B cell (primary cell): Measurements from ENCODE around the gene SYNC. TPM values are rescaled to one million over a fixed set of nuclear protein-coding genes. Genes with fewer than 3 reads are reported as not detected.

ENCODE experiments used
- ATAC-seq: fragments of 200-7000 bp; cut with Tn5 transposase; one replicate; pipeline ENCODE4 v1.10.0; 2021; ENCODE audit warnings: low read depth, mild to moderate bottlenecking, moderate number of reproducible peaks, moderate library complexity
- CTCF ChIA-PET: fragments of 350-600 bp; sonication (Branson Sonifier 250); formaldehyde crosslinking; loops from one replicate; lab custom pipeline; 2021; ENCODE audit warnings: antibody characterized with exemption, inconsistent platforms; lab: Charles Lee
- POLR2A ChIA-PET: fragments of 350-600 bp; sonication (Branson Sonifier 250); formaldehyde crosslinking; loops from one replicate; lab custom pipeline; 2021; ENCODE audit warnings: antibody characterized with exemption; lab: Charles Lee
- DNase-seq: peaks from one replicate; pipeline ENCODE4 v3.0.0; 2013
- H2AFZ ChIP-seq: 2 replicates; pipeline ENCODE4 v1.6.1; 2012; ENCODE audit warnings: mild to moderate bottlenecking, low read depth, low read length; ENCODE audit not compliant: insufficient read depth, poor library complexity, severe bottlenecking
- H3K27ac ChIP-seq, 2 donors: 1 replicate in 1 of 2; 2 replicates in 1 of 2; pipeline ENCODE4 v1.5.1; 2012 to 2013; ENCODE audit warnings: low read length in 2 of 2, mild to moderate bottlenecking in 2 of 2, moderate library complexity in 1 of 2
- H3K27me3 ChIP-seq, 4 experiments: fragments of 200-600 bp in 1 of 4; sonication (generic) in 1 of 4; replicated peaks in 1 of 4; 1 replicate in 2 of 4; 2 replicates in 2 of 4; pipeline versions ENCODE4 v1.6.1 to v1.7.0; 2013 to 2016; ENCODE audit warnings: low read length in 3 of 4, mild to moderate bottlenecking in 2 of 4, mixed read lengths in 1 of 4, moderate library complexity in 1 of 4; ENCODE audit not compliant: insufficient read depth in 4 of 4, control insufficient read depth in 3 of 4; ENCODE audit errors: control extremely low read depth in 1 of 4
- H3K36me3 ChIP-seq, 2 experiments: replicated peaks in 1 of 2; 1 replicate in 1 of 2; 2 replicates in 1 of 2; pipeline versions ENCODE4 v1.6.1 to v1.7.1; 2013; ENCODE audit warnings: low read length in 1 of 2; ENCODE audit not compliant: insufficient read depth in 2 of 2, control insufficient read depth in 1 of 2; ENCODE audit errors: control extremely low read depth in 1 of 2, extremely low read depth in 1 of 2
- H3K4me1 ChIP-seq, 2 donors: fragments of 200-600 bp in 1 of 2; sonication (generic) in 1 of 2; 1 replicate in 1 of 2; 2 replicates in 1 of 2; pipeline versions ENCODE4 v1.5.1 to v1.6.1; 2013 to 2017; ENCODE audit warnings: low read length in 2 of 2; ENCODE audit not compliant: control insufficient read depth in 2 of 2, insufficient read depth in 2 of 2
- H3K4me2 ChIP-seq: replicated peaks from 2 replicates; pipeline ENCODE3; 2012; ENCODE audit warnings: mild to moderate bottlenecking, low read depth, low read length; ENCODE audit not compliant: poor library complexity, severe bottlenecking
- H3K4me3 ChIP-seq, 5 experiments: fragments of 200-600 bp in 1 of 5; sonication (generic) in 1 of 5; 1 replicate in 3 of 5; 2 replicates in 2 of 5; pipeline versions ENCODE4 v1.5.1 to v1.7.0; 2011 to 2016; ENCODE audit warnings: low read length in 4 of 5, mild to moderate bottlenecking in 4 of 5, low read depth in 2 of 5, control low read depth in 1 of 5, moderate library complexity in 1 of 5; ENCODE audit not compliant: insufficient read depth in 1 of 5; ENCODE audit errors: control extremely low read depth in 1 of 5, extremely low read depth in 1 of 5
- H3K79me2 ChIP-seq: fragments of 200-600 bp; sonication (generic); one replicate; pipeline ENCODE4 v1.6.0; 2016; ENCODE audit warnings: low read length; ENCODE audit not compliant: control insufficient read depth, insufficient read depth
- H3K9ac ChIP-seq: fragments of 200-600 bp; sonication (generic); 2 replicates; pipeline ENCODE4 v1.6.1; 2017; ENCODE audit warnings: mild to moderate bottlenecking, low read length, moderate library complexity
- H3K9me3 ChIP-seq, 3 donors: one replicate each; pipeline versions ENCODE4 v1.6.1 to v1.7.1; 2013; ENCODE audit warnings: low read length in 2 of 3; ENCODE audit not compliant: control insufficient read depth in 2 of 3, insufficient read depth in 1 of 3; ENCODE audit errors: control extremely low read depth in 1 of 3
- H4K20me1 ChIP-seq: 2 replicates; pipeline ENCODE4 v1.6.0; 2012; ENCODE audit warnings: mild to moderate bottlenecking, low read length; ENCODE audit not compliant: insufficient read depth, control insufficient read depth, poor library complexity, severe bottlenecking
- H3K27ac Mint-ChIP-seq: one replicate; pipeline ENCODE4 v1.8.0; 2021; ENCODE audit warnings: mixed read lengths
- H3K27me3 Mint-ChIP-seq: one replicate; pipeline ENCODE4 v1.8.0; 2021; ENCODE audit warnings: mixed read lengths
- H3K4me1 Mint-ChIP-seq: one replicate; pipeline ENCODE4 v1.8.0; 2021; ENCODE audit warnings: mixed read lengths
- H3K4me3 Mint-ChIP-seq: one replicate; pipeline ENCODE4 v1.8.0; 2021; ENCODE audit warnings: mixed read lengths
- H3K9me3 Mint-ChIP-seq: one replicate; pipeline ENCODE4 v1.8.0; 2022; ENCODE audit warnings: mixed read lengths; ENCODE audit not compliant: insufficient read depth
- EZH2 ChIP-seq: IDR thresholded peaks from 2 replicates; pipeline ENCODE4 v1.6.1; 2012; ENCODE audit warnings: borderline replicate concordance, low read depth, mild to moderate bottlenecking, moderate library complexity, low read length; ENCODE audit not compliant: insufficient read depth, poor library complexity, severe bottlenecking
- WGBS: methylation state at CpG from one replicate; pipeline ENCODE4 v1.1.5; 2013; ENCODE audit warnings: missing lambda C conversion rate; ENCODE audit not compliant: insufficient coverage; 5-methylcytosine and 5-hydroxymethylcytosine counted together
- intact Hi-C: fragments of 100-400 bp; cut with micrococcal nuclease; formaldehyde crosslinking; loops from one replicate; pipeline ENCODE4 v1.10.0; 2022
- polyA plus RNA-seq: library from polyadenylated mRNA; depleted of rRNA; stranded (reverse); fragments of >200 nt; gene quantifications from 2 replicates; pipeline ENCODE4 v1.2.3, GENCODE V29; 2012
- total RNA-seq, 2 donors: library from RNA; stranded (reverse); fragments of 120-200 nt in 1 of 2; gene quantifications; 1 replicate in 1 of 2; 2 replicates in 1 of 2; pipeline versions ENCODE4 v1.2.3 to v1.2.4, GENCODE V29; 2013 to 2022
- TF ChIP-seq, protein P1 (sequence below): fragments of 200-600 bp; IDR thresholded peaks from one replicate; pipeline ENCODE4 v1.8.0; 2022; ENCODE audit warnings: antibody characterized with exemption, mild to moderate bottlenecking

The SYNC gene
- total and polyA plus RNA-seq, 2 donors (not counting 1 experiment from before 2014, with no cell fraction given), result not detected

DNA sequence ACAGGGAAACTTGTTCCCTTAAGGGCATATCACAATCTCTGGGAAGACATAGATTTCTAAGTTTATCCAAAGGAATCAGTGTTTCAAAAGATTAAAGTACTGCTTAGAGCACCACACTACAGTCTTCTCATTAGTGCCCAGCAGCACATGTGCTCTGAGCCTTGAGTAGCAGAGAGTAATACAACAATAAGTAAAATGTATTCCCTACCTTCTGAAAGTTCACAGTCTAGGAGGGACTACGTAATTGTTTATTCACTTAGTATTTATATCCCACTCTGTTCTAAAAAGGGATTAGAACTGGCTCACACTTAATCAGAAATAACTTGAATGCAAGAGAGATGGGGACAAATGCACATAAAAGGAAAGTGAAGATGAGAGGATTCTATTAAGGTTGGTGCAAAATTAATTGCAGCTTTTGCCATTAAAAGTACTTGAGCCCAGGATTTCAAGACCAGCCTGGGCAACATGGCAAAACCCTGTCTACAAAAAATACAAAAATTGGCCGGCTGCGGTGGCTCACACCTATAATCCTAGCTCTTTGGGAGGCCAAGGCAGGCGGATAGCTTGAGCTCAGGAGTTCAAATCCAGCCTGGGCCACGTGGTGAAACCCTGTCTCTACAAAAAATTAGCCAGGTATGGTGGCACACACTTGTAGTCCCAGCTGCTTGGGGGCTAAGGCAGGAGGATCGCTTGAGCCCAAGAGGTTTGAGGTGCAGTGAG is 9.0 kb downstream of the SYNC start:
- intact Hi-C loops, result no loop called here
- POLR2A ChIA-PET, result interaction anchor here (0.6 to 1.4 kb wide), 3 partner anchors 43 to 68 kb away, joined by 3 to 4 read pairs (median 3); partner anchors contain the start of gene RBBP4
- TF ChIP-seq, protein P1, sequence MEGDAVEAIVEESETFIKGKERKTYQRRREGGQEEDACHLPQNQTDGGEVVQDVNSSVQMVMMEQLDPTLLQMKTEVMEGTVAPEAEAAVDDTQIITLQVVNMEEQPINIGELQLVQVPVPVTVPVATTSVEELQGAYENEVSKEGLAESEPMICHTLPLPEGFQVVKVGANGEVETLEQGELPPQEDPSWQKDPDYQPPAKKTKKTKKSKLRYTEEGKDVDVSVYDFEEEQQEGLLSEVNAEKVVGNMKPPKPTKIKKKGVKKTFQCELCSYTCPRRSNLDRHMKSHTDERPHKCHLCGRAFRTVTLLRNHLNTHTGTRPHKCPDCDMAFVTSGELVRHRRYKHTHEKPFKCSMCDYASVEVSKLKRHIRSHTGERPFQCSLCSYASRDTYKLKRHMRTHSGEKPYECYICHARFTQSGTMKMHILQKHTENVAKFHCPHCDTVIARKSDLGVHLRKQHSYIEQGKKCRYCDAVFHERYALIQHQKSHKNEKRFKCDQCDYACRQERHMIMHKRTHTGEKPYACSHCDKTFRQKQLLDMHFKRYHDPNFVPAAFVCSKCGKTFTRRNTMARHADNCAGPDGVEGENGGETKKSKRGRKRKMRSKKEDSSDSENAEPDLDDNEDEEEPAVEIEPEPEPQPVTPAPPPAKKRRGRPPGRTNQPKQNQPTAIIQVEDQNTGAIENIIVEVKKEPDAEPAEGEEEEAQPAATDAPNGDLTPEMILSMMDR, result no peak
- Mint-ChIP-seq H3K27me3 (no peaks in the 10 kb centered on the region), H3K27ac (no peak overlapping the region), H3K9me3 (no peaks in the 10 kb centered on the region), H3K4me3 (no peak overlapping the region), H3K4me1 (peaks cover 3% of the 10 kb centered on the region)
- H3K4me3 ChIP-seq, result no peak overlapping the region
- H3K79me2 ChIP-seq, result no peaks in the 10 kb centered on the region
- CTCF ChIA-PET, result interaction anchor here (1.0 to 1.6 kb wide), 2 partner anchors 18 to 79 kb away, joined by 3 read pairs; no protein-coding TSS in a partner anchor
- DNase-seq, result no peak
- H3K4me1 ChIP-seq, result peaks cover 0 to 3% of the 10 kb centered on the region in 2 donors
- no peak for ATAC-seq
- H2AFZ ChIP-seq, result no peak overlapping the region
- H3K27ac ChIP-seq, result no peak overlapping the region
- H3K27me3 ChIP-seq, result no peaks in the 10 kb centered on the region
- no peak overlapping the region for H3K9ac ChIP-seq
- H3K36me3 ChIP-seq, result no peaks in the 10 kb centered on the region
- WGBS, result 96% methylated on average over 4 of the region's 6 CpGs
- H3K9me3 ChIP-seq, result no peaks in the 10 kb centered on the region
- no peak overlapping the region for H3K4me2 ChIP-seq
- no peaks in the 10 kb centered on the region for H4K20me1 ChIP-seq

GRCh38 chr1:32686387-32686786 is 16.2 kb downstream of the SYNC start:
- no peak overlapping the region for H3K4me3 Mint-ChIP-seq

More at GRCh38 chr1:32686387-32686786, 16.2 kb downstream of the SYNC start:
- no peak for ATAC-seq
- Mint-ChIP-seq H3K4me1 (no peaks in the 10 kb centered on the region), H3K27ac (no peak overlapping the region), H3K27me3 (no peaks in the 10 kb centered on the region), H3K9me3 (no peaks in the 10 kb centered on the region)
- WGBS, result 95% methylated on average over 2 of the region's 2 CpGs
- Histone ChIP-seq H3K9me3 (no peaks in the 10 kb centered on the region), H3K4me3 (no peak overlapping the region), H3K36me3 (peaks cover 5 to 42% of the 10 kb centered on the region in 2 experiments), H3K4me1 (no peaks in the 10 kb centered on the region), H3K9ac (no peak overlapping the region), H3K27me3 (no peaks in the 10 kb centered on the region), H3K4me2 (no peak overlapping the region), H3K27ac (no peak overlapping the region), H4K20me1 (no peaks in the 10 kb centered on the region), H2AFZ (no peak overlapping the region), H3K79me2 (no peaks in the 10 kb centered on the region)
- intact Hi-C loops, result no loop called here
- POLR2A ChIA-PET, result no interaction called here
- CTCF ChIA-PET, result no interaction called here
- no peak for DNase-seq
- TF ChIP-seq, protein P1, result no peak
- TF ChIP-seq EZH2, result no peak
